K562 (cell line): ENCODE data around the gene BORCS8. TPM values are rescaled to one million over a fixed set of nuclear protein-coding genes. Genes with fewer than 3 reads are reported as not detected.
A peak's percentile ranks its signal among the peaks of the same experiment; 100 is the strongest.

Experiments used
- ATF4 ChIP-seq: fragments of 450-650 bp; formaldehyde crosslinking; IDR thresholded peaks from 2 replicates; pipeline ENCODE4 v1.4.0; 2022; ENCODE audit warnings: mild to moderate bottlenecking, moderate library complexity
- CHAMP1 ChIP-seq: fragments of 450-650 bp; IDR thresholded peaks from 2 replicates; pipeline ENCODE4 v1.6.1; 2016; ENCODE audit warnings: mild to moderate bottlenecking
- CREB3 ChIP-seq: fragments of 450-650 bp; conservative IDR thresholded peaks from 2 replicates; pipeline ENCODE4 v1.6.1; 2016; ENCODE audit warnings: missing genetic modification characterization, low read depth, mild to moderate bottlenecking, missing compliant biosample characterization, moderate library complexity
- CREM ChIP-seq: IDR thresholded peaks from 2 replicates; pipeline ENCODE4 v1.6.1; 2014; ENCODE audit warnings: antibody characterized with exemption, low read depth
- CSDE1 ChIP-seq, 2 experiments: fragments of 450-650 bp; IDR thresholded peaks; 2 replicates each; pipeline ENCODE4 v1.6.1; 2016; ENCODE audit warnings: mild to moderate bottlenecking in 1 of 2
- CTBP1 ChIP-seq: fragments of 450-650 bp; IDR thresholded peaks from 2 replicates; pipeline ENCODE4 v1.6.1; 2016; ENCODE audit warnings: borderline replicate concordance
- ELF1 ChIP-seq: fragments of 200-800 bp; sonication (Bioruptor generic); IDR thresholded peaks from 2 replicates; pipeline ENCODE4 v1.6.1; 2016; ENCODE audit warnings: missing genetic modification characterization, missing compliant biosample characterization
- EWSR1 ChIP-seq: fragments of 450-650 bp; IDR thresholded peaks from 2 replicates; pipeline ENCODE4 v1.6.1; 2018; ENCODE audit warnings: borderline replicate concordance, mild to moderate bottlenecking, low read depth, moderate library complexity; ENCODE audit not compliant: partially characterized antibody
- FUS ChIP-seq: fragments of 200-400 bp; formaldehyde crosslinking; optimal IDR thresholded peaks from 2 replicates; pipeline ENCODE3; 2017; ENCODE audit warnings: low read depth, low read length
- HLTF ChIP-seq: fragments of 450-650 bp; IDR thresholded peaks from 2 replicates; pipeline ENCODE4 v1.6.1; 2016
- IRF2 ChIP-seq: sonication (generic); formaldehyde crosslinking; IDR thresholded peaks from 2 replicates; pipeline ENCODE4 v1.8.1; 2022; ENCODE audit warnings: mild to moderate bottlenecking, missing genetic modification reagents
- L3MBTL2 ChIP-seq: fragments of 450-650 bp; IDR thresholded peaks from 2 replicates; pipeline ENCODE4 v1.6.1; 2016; ENCODE audit warnings: mild to moderate bottlenecking, moderate library complexity
- NBN ChIP-seq: fragments of 450-650 bp; IDR thresholded peaks from 2 replicates; pipeline ENCODE4 v1.6.1; 2016; ENCODE audit warnings: low read depth, mild to moderate bottlenecking
- NR2C1 ChIP-seq, 2 experiments: fragments of 450-650 bp; IDR thresholded peaks; 2 replicates each; pipeline ENCODE4 v1.6.1; 2017; ENCODE audit warnings: mild to moderate bottlenecking in 2 of 2, antibody characterized with exemption in 1 of 2, inconsistent platforms in 1 of 2, missing compliant biosample characterization in 1 of 2, missing genetic modification characterization in 1 of 2
- PURB ChIP-seq: sonication (generic); formaldehyde crosslinking; IDR thresholded peaks from 2 replicates; pipeline ENCODE4 v1.9.0; 2021; ENCODE audit warnings: low read depth, mild to moderate bottlenecking, missing genetic modification reagents
- RB1 ChIP-seq: fragments of 450-650 bp; IDR thresholded peaks from 2 replicates; pipeline ENCODE4 v1.6.1; 2017; ENCODE audit warnings: low read depth, mild to moderate bottlenecking
- SREBF2 ChIP-seq: sonication (generic); formaldehyde crosslinking; IDR thresholded peaks from 2 replicates; pipeline ENCODE4 v1.4.0; 2020; ENCODE audit warnings: mild to moderate bottlenecking, missing genetic modification reagents
- STAT5A ChIP-seq: IDR thresholded peaks from 2 replicates; pipeline ENCODE4 v1.6.1; 2012; ENCODE audit warnings: low read length, inconsistent platforms, borderline replicate concordance
- TBP ChIP-seq: optimal IDR thresholded peaks from 2 replicates; pipeline ENCODE3; 2011; ENCODE audit warnings: low read depth, low read length, improper control_type of control experiment
- THAP7 ChIP-seq: fragments of 250-450 bp; sonication (Bioruptor Pico); IDR thresholded peaks from 2 replicates; pipeline ENCODE4 v1.5.0; 2021
- ZNF133 ChIP-seq: fragments of 250-450 bp; sonication (Bioruptor Pico); IDR thresholded peaks from 2 replicates; pipeline ENCODE4 v1.4.0; 2020; ENCODE audit warnings: mild to moderate bottlenecking
- ZNF165 ChIP-seq: fragments of 250-450 bp; sonication (Bioruptor Pico); IDR thresholded peaks from 2 replicates; pipeline ENCODE4 v1.4.0; 2020; ENCODE audit warnings: borderline replicate concordance
- ZNF174 ChIP-seq: fragments of 250-450 bp; sonication (Bioruptor Pico); IDR thresholded peaks from 2 replicates; pipeline ENCODE4 v1.4.0; 2020; ENCODE audit warnings: mild to moderate bottlenecking
- ZNF24 ChIP-seq: fragments of 450-650 bp; IDR thresholded peaks from 2 replicates; pipeline ENCODE4 v1.6.1; 2016
- ZNF551 ChIP-seq: fragments of 250-450 bp; sonication (Bioruptor Pico); IDR thresholded peaks from 2 replicates; pipeline ENCODE4 v1.5.0; 2021; ENCODE audit warnings: mild to moderate bottlenecking, moderate library complexity
- ZNF740 ChIP-seq, 3 experiments: fragments of 200-800 bp in 1 of 3; sonication (Bioruptor generic) in 1 of 3; sonication (generic) in 1 of 3; formaldehyde crosslinking in 1 of 3; IDR thresholded peaks; 2 replicates each; pipeline versions ENCODE4 v1.6.1 to v1.8.0; 2016 to 2022; ENCODE audit warnings: mild to moderate bottlenecking in 2 of 3, missing compliant biosample characterization in 2 of 3, missing genetic modification characterization in 2 of 3, missing genetic modification reagents in 1 of 3
- polyA plus RNA-seq, 8 experiments: library from polyadenylated mRNA; depleted of rRNA in 4 of 8; stranded (reverse) in 5 of 8; unstranded in 3 of 8; fragments of >200 nt; fragmentation: Nextera tagmentation in 2 of 8; fragmentation: Illumina TruSeq in 1 of 8; extraction: Ambion mirVana in 2 of 8; extraction: Trizol in 1 of 8; gene quantifications; 2 replicates each; pipeline versions ENCODE4 v1.2.1 to v1.2.3, GENCODE V29; 2011 to 2014; ENCODE audit warnings: inconsistent platforms in 1 of 8, missing spikeins in 1 of 8
- total RNA-seq, 7 experiments: library from RNA; depleted of rRNA in 6 of 7; stranded (reverse); fragments of >200 nt in 6 of 7; fragmentation: Illumina TruSeq in 2 of 7; extraction: Trizol in 2 of 7; gene quantifications; 2 replicates each; pipeline versions ENCODE4 v1.2.1 to v1.2.3, GENCODE V29; 2011 to 2021; ENCODE audit warnings: low replicate concordance in 1 of 7

Gene BORCS8
- total and polyA plus RNA-seq, 9 of the 15 experiments (the other 6 are each of a cell fraction or from before 2014, with no cell fraction given): 4.6 to 33.6 (median 16.3) TPM

- TF ChIP-seq EWSR1 (no peak), FUS (no peak), CREM (peak; percentile 88), ZNF165 (CRISPR knock-in tag) (no peak), ZNF133 (CRISPR knock-in tag) (no peak), ZNF24 (no peak), ZNF551 (no peak), CHAMP1 (no peak), L3MBTL2 (peak; percentile 76), THAP7 (CRISPR knock-in tag) (no peak), ATF4 (CRISPR knock-in tag) (no peak), PURB (no peak), CREB3 (no peak), TBP (peak; percentile 77), NR2C1 (IDR thresholded peaks at IDR 0.05) (no peak), NR2C1 (tag; IDR thresholded peaks at IDR 0.05) (no peak), HLTF (no peak), SREBF2 (CRISPR knock-in tag) (no peak), CTBP1 (peak; percentile 83), NBN (no peak; the same call in 1 of the 2 replicates), ZNF740 (CRISPR knock-in tag; IDR thresholded peaks at IDR 0.05) (peak; percentile 41; the same call in 1 of the 2 replicates), ZNF740 (tag; IDR thresholded peaks at IDR 0.05) (no peak), CSDE1 (IDR thresholded peaks at IDR 0.05) (no peak), STAT5A (no peak), RB1 (peak; percentile 49; the same call in 1 of the 2 replicates), ZNF174 (CRISPR knock-in tag) (no peak), ELF1 (no peak), IRF2 (CRISPR knock-in tag) (no peak)
These were observed 57.2 kb downstream of the BORCS8 start (continued) for GRCh38 chr19:19134687-19135158.
